IMR-90 (cell line): ENCODE data around the gene BEND3. TPM values are rescaled to one million over a fixed set of nuclear protein-coding genes. Genes with fewer than 3 reads are reported as not detected.

Experiments
- ATAC-seq: fragments of 200-7000 bp; cut with Tn5 transposase; 2 replicates; pipeline ENCODE4 v1.9.1; 2020; ENCODE audit warnings: low read depth, mild to moderate bottlenecking, moderate library complexity
- BruUV-seq: library from RNA; stranded (reverse); fragments of 400-500 nt; replicated peaks from 2 replicates; lab custom pipeline; 2021; lab: Mats Ljungman, UMichigan
- CTCF ChIA-PET: fragments of 300-600 bp; formaldehyde crosslinking; extraction: SDS; loops from one replicate; lab custom pipeline; 2021; ENCODE audit warnings: antibody characterized with exemption; lab: Yijun Ruan, JAX
- POLR2A ChIA-PET: fragments of 300-600 bp; sonication (Branson Sonifier 250); formaldehyde crosslinking; loops from one replicate; lab custom pipeline; 2022; ENCODE audit warnings: antibody characterized with exemption; ENCODE audit not compliant: unreplicated experiment; lab: Charles Lee
- DNase-seq: peaks from one replicate; pipeline ENCODE4 v3.0.0; 2013
- H2AFZ ChIP-seq: replicated peaks from 2 replicates; pipeline ENCODE3; 2013; ENCODE audit warnings: low read length, mild to moderate bottlenecking; ENCODE audit not compliant: poor library complexity
- H2AK5ac ChIP-seq: 2 replicates; pipeline ENCODE4 v1.6.1; 2013; ENCODE audit warnings: low read depth, low read length, inconsistent platforms
- H2AK9ac ChIP-seq: replicated peaks from 2 replicates; pipeline ENCODE3; 2013; ENCODE audit warnings: mild to moderate bottlenecking, low read depth, low read length, moderate library complexity; ENCODE audit not compliant: poor library complexity
- H2BK120ac ChIP-seq: 2 replicates; pipeline ENCODE4 v1.6.1; 2013; ENCODE audit warnings: low read depth, low read length, inconsistent platforms
- H2BK15ac ChIP-seq: 3 replicates; pipeline ENCODE4 v1.6.1; 2013; ENCODE audit warnings: low read depth, low read length, inconsistent platforms
- H2BK20ac ChIP-seq: 2 replicates; pipeline ENCODE4 v1.6.1; 2013; ENCODE audit warnings: low read depth, mild to moderate bottlenecking, inconsistent platforms, low read length, moderate library complexity
- H2BK5ac ChIP-seq: 2 replicates; pipeline ENCODE4 v1.6.1; 2013; ENCODE audit warnings: mild to moderate bottlenecking, low read depth, low read length, inconsistent platforms; ENCODE audit not compliant: poor library complexity, severe bottlenecking
- H3K14ac ChIP-seq: replicated peaks from 2 replicates; pipeline ENCODE4 v1.6.1; 2013; ENCODE audit warnings: low read depth, low read length, inconsistent platforms
- H3K18ac ChIP-seq: 2 replicates; pipeline ENCODE4 v1.6.1; 2013; ENCODE audit warnings: low read depth, low read length, control low read depth
- H3K23ac ChIP-seq: 2 replicates; pipeline ENCODE4 v1.6.1; 2013; ENCODE audit warnings: low read depth, low read length, inconsistent platforms
- H3K27ac ChIP-seq: 2 replicates; pipeline ENCODE4 v1.5.1; 2013; ENCODE audit warnings: mild to moderate bottlenecking, control low read depth, low read length; ENCODE audit not compliant: insufficient read depth
- H3K27me3 ChIP-seq: 2 replicates; pipeline ENCODE4 v1.6.1; 2013; ENCODE audit warnings: low read length; ENCODE audit not compliant: control insufficient read depth, insufficient read depth
- H3K36me3 ChIP-seq: 2 replicates; pipeline ENCODE4 v1.6.1; 2013; ENCODE audit warnings: low read length, mixed read lengths; ENCODE audit not compliant: control insufficient read depth, insufficient read depth
- H3K4ac ChIP-seq: 2 replicates; pipeline ENCODE4 v1.6.1; 2013; ENCODE audit warnings: low read depth, low read length, inconsistent platforms
- H3K4me1 ChIP-seq: 2 replicates; pipeline ENCODE4 v1.6.1; 2013; ENCODE audit warnings: low read length, mixed read lengths; ENCODE audit not compliant: control insufficient read depth, insufficient read depth
- H3K4me2 ChIP-seq: 2 replicates; pipeline ENCODE4 v1.6.1; 2013; ENCODE audit warnings: low read depth, mild to moderate bottlenecking, control low read depth, low read length, moderate library complexity
- H3K4me3 ChIP-seq: 2 replicates; pipeline ENCODE4 v1.5.1; 2013; ENCODE audit warnings: low read depth, mild to moderate bottlenecking, control low read depth, low read length, moderate library complexity; ENCODE audit not compliant: insufficient read depth
- H3K56ac ChIP-seq: 2 replicates; pipeline ENCODE4 v1.6.1; 2013; ENCODE audit warnings: low read length, inconsistent platforms; ENCODE audit not compliant: insufficient read depth; ENCODE audit errors: extremely low read depth
- H3K79me1 ChIP-seq, 2 experiments: 2 replicates each; pipeline ENCODE4 v1.6.1; 2013; ENCODE audit warnings: low read length in 2 of 2, inconsistent platforms in 1 of 2, low read depth in 1 of 2
- H3K9ac ChIP-seq: 2 replicates; pipeline ENCODE4 v1.6.1; 2013; ENCODE audit warnings: low read depth, low read length, control low read depth
- H3K9me1 ChIP-seq: 2 replicates; pipeline ENCODE4 v1.6.1; 2013; ENCODE audit warnings: low read length, inconsistent platforms; ENCODE audit not compliant: insufficient read depth
- H3K9me3 ChIP-seq: 2 replicates; pipeline ENCODE4 v1.6.1; 2013; ENCODE audit warnings: low read length; ENCODE audit not compliant: control insufficient read depth, insufficient read depth
- H4K20me1 ChIP-seq: 2 replicates; pipeline ENCODE4 v1.6.1; 2013; ENCODE audit warnings: low read length, inconsistent platforms; ENCODE audit not compliant: insufficient read depth
- H4K5ac ChIP-seq: 2 replicates; pipeline ENCODE4 v1.6.1; 2013; ENCODE audit warnings: mild to moderate bottlenecking, low read depth, low read length, control low read depth
- H4K8ac ChIP-seq, 2 experiments: 2 replicates each; pipeline ENCODE4 v1.6.1; 2013; ENCODE audit warnings: low read depth in 2 of 2, low read length in 2 of 2, control low read depth in 1 of 2, inconsistent platforms in 1 of 2
- H4K91ac ChIP-seq: 2 replicates; pipeline ENCODE4 v1.6.1; 2013; ENCODE audit warnings: low read depth, low read length, inconsistent platforms; ENCODE audit not compliant: insufficient read depth
- CHD1 ChIP-seq: IDR thresholded peaks from 2 replicates; pipeline ENCODE4 v1.6.1; 2012; ENCODE audit warnings: low read depth, low read length, improper control_type of control experiment
- CTCF ChIP-seq: conservative IDR thresholded peaks from 2 replicates; pipeline ENCODE4 v1.5.1; 2012; ENCODE audit warnings: mild to moderate bottlenecking, low read depth, low read length, improper control_type of control experiment
- ELK1 ChIP-seq: fragments of 150-350 bp; IDR thresholded peaks from 2 replicates; pipeline ENCODE4 v1.6.1; 2016; ENCODE audit warnings: low read depth, mild to moderate bottlenecking, low read length, moderate library complexity, borderline replicate concordance
- MAFK ChIP-seq: IDR thresholded peaks from 2 replicates; pipeline ENCODE4 v1.6.1; 2012; ENCODE audit warnings: low read depth, low read length, improper control_type of control experiment
- MAZ ChIP-seq: IDR thresholded peaks from 2 replicates; pipeline ENCODE4 v1.6.1; 2012; ENCODE audit warnings: low read depth, mild to moderate bottlenecking, low read length, improper control_type of control experiment, moderate library complexity, borderline replicate concordance
- MXI1 ChIP-seq: IDR thresholded peaks from 2 replicates; pipeline ENCODE4 v1.6.1; 2012; ENCODE audit warnings: low read depth, mild to moderate bottlenecking, low read length, moderate library complexity, borderline replicate concordance
- NFE2L2 ChIP-seq: fragments of 150-350 bp; IDR thresholded peaks from 2 replicates; pipeline ENCODE4 v1.6.1; 2016; ENCODE audit warnings: low read depth, mild to moderate bottlenecking, low read length
- RAD21 ChIP-seq: IDR thresholded peaks from 2 replicates; pipeline ENCODE4 v1.6.1; 2012; ENCODE audit warnings: low read length, improper control_type of control experiment
- RCOR1 ChIP-seq: IDR thresholded peaks from 2 replicates; pipeline ENCODE4 v1.6.1; 2012; ENCODE audit warnings: mild to moderate bottlenecking, low read length, improper control_type of control experiment; ENCODE audit not compliant: insufficient replicate concordance
- RFX5 ChIP-seq: IDR thresholded peaks from 2 replicates; pipeline ENCODE4 v1.8.0; 2012; ENCODE audit warnings: low read depth, mild to moderate bottlenecking, low read length, moderate library complexity
- SMC3 ChIP-seq: fragments of 150-350 bp; IDR thresholded peaks from 2 replicates; pipeline ENCODE4 v1.6.1; 2016; ENCODE audit warnings: low read depth, mild to moderate bottlenecking, antibody characterized with exemption, low read length, moderate library complexity
- USF2 ChIP-seq: fragments of 150-350 bp; IDR thresholded peaks from 2 replicates; pipeline ENCODE4 v1.6.1; 2017; ENCODE audit warnings: mild to moderate bottlenecking, antibody characterized with exemption, low read length, low read depth
- WGBS, 2 experiments: methylation state at CpG; one replicate each; pipeline versions ENCODE4 v1.1.5 to v1.1.7; 2013; ENCODE audit warnings: missing lambda C conversion rate in 2 of 2; ENCODE audit not compliant: insufficient read length in 1 of 2; ENCODE audit errors: extremely low coverage in 2 of 2; 5-methylcytosine and 5-hydroxymethylcytosine counted together
- dilution Hi-C: fragments of 300-500 bp; cut with HindIII; formaldehyde crosslinking; loops from one replicate; pipeline ENCODE4 v1.14.3; 2018; ENCODE audit warnings: low sequenced_read_pairs; ENCODE audit not compliant: unreplicated experiment
- in situ Hi-C: fragments of 300-500 bp; cut with MboI; formaldehyde crosslinking; loops from 3 replicates; pipeline ENCODE4 v1.14.3; 2019; ENCODE audit warnings: low sequenced_read_pairs, inconsistent platforms, mixed read lengths
- intact Hi-C: fragments of 100-400 bp; cut with micrococcal nuclease; formaldehyde crosslinking; loops from 2 replicates; pipeline ENCODE4 v1.10.0; 2022
- polyA plus RNA-seq, 3 experiments: library from polyadenylated mRNA; depleted of rRNA; stranded (reverse); fragments of >200 nt; gene quantifications; 2 replicates each; pipeline ENCODE4 v1.2.3, GENCODE V29; 2012; ENCODE audit warnings: low replicate concordance in 1 of 3
- total RNA-seq: library from RNA; depleted of rRNA; stranded (reverse); fragments of >200 nt; gene quantifications from 2 replicates; pipeline ENCODE4 v1.2.3, GENCODE V29; 2012

The BEND3 gene
- total and polyA plus RNA-seq, 2 of the 4 experiments (the other 2 are of a cell fraction) = 1.2 to 1.8 TPM

GRCh38 chr6:107114213-107114925, 946 bp downstream of the BEND3 start (continued):
- TF ChIP-seq RCOR1 (peak; percentile 31), MAZ (peak; percentile 46; the same call in 1 of the 2 replicates)

GRCh38 chr6:107110200-107110599, 5.1 kb downstream of the BEND3 start:
- H2BK20ac ChIP-seq = no peak overlapping the region
- H2AK5ac ChIP-seq = no peak overlapping the region
- no peak overlapping the region for H2BK5ac ChIP-seq
- WGBS, 2 experiments = no CpG with 5 or more reads among the region's 1 CpG
- H3K27me3 ChIP-seq = no peaks in the 10 kb centered on the region
- no peaks in the 10 kb centered on the region for H3K36me3 ChIP-seq
- peaks cover 0 to 10% of the 10 kb centered on the region in 2 experiments; a peak in 1 of 4 replicates for H3K79me1 ChIP-seq
- no peak overlapping the region for H2BK120ac ChIP-seq
- H2AK9ac ChIP-seq = no peak overlapping the region
- no peak overlapping the region for H3K4me2 ChIP-seq
- no peaks in the 10 kb centered on the region for H3K9me3 ChIP-seq
- no peak overlapping the region for H3K23ac ChIP-seq
- no peak for DNase-seq
- intact Hi-C loops (no loop called here), in situ Hi-C loops (no loop called here), dilution Hi-C loops (no loop called here)
- H3K4me3 ChIP-seq = no peak overlapping the region
- H3K9me1 ChIP-seq = no peaks in the 10 kb centered on the region
- no peak overlapping the region for H3K18ac ChIP-seq
- H2BK15ac ChIP-seq = no peak overlapping the region
- BruUV-seq = no TSS peak
- H3K56ac ChIP-seq = no peak overlapping the region
- no peak overlapping the region for H4K91ac ChIP-seq
- no peak overlapping the region for H4K5ac ChIP-seq
- H4K8ac ChIP-seq = no peak overlapping the region
- H4K20me1 ChIP-seq = peaks cover 4% of the 10 kb centered on the region; the same call in 1 of the 2 replicates
- H3K4ac ChIP-seq = no peak overlapping the region
- CTCF ChIA-PET = no interaction called here
- H3K14ac ChIP-seq = no peak overlapping the region
- H3K27ac ChIP-seq = no peak overlapping the region
- ATAC-seq = no peak
- no peaks in the 10 kb centered on the region for H3K4me1 ChIP-seq
- POLR2A ChIA-PET = no interaction called here
- no peak overlapping the region for H2AFZ ChIP-seq
- H3K9ac ChIP-seq = no peak overlapping the region
- TF ChIP-seq USF2 = no peak
- TF ChIP-seq SMC3 = no peak
- no peak for TF ChIP-seq CHD1
- TF ChIP-seq NFE2L2 = no peak
- no peak for TF ChIP-seq RFX5
- no peak for TF ChIP-seq MAZ
- no peak for TF ChIP-seq RCOR1
- no peak for TF ChIP-seq ELK1
- no peak for TF ChIP-seq RAD21
- no peak for TF ChIP-seq CTCF
- no peak for TF ChIP-seq MAFK
- TF ChIP-seq MXI1 = no peak
